CD1c-positive myeloid dendritic cell (primary cell): ENCODE measurements around the gene CPN1.
"Not testable (repeated sequence)": the region's sequence is repeated elsewhere in the genome, so short reads cannot be mapped to it uniquely, and the experiment has no call there.

Experiments
- DNase-seq: peaks from one replicate; pipeline ENCODE4 v3.0.0-alpha.2; 2016; ENCODE audit errors: extremely low spot score

CPN1 gene

GRCh38 chr10:100024748-100025147 is 56.9 kb downstream of the CPN1 start:
- DNase-seq, result no peak

GRCh38 chr10:100022403-100022802 is 59.3 kb downstream of the CPN1 start:
- no peak for DNase-seq

GRCh38 chr10:100021322-100021721 is 60.3 kb downstream of the CPN1 start:
- DNase-seq, result no peak

- DNase-seq, result no peak
Measured at GRCh38 chr10:100020886-100021253, 60.8 kb downstream of the CPN1 start.

GRCh38 chr10:100020142-100020885 is 61.4 kb downstream of the CPN1 start:
- no peak for DNase-seq

- DNase-seq, result no peak
Measured at GRCh38 chr10:100019787-100020141, 61.9 kb downstream of the CPN1 start.

GRCh38 chr10:100014071-100014762 is 67.5 kb downstream of the CPN1 start:
- DNase-seq, result no peak

- DNase-seq, result no peak
Measured at GRCh38 chr10:100013621-100014020, 68.0 kb downstream of the CPN1 start.

GRCh38 chr10:100011906-100012305 is 69.8 kb downstream of the CPN1 start:
- not testable (repeated sequence) for DNase-seq

GRCh38 chr10:100009793-100010676 is 71.6 kb downstream of the CPN1 start, which contains the start of gene DNMBP:
Gene DNMBP, minus strand, starts transcription at chr10:100009947. Its CDS starts 37,823 bp downstream, at chr10:99972124.
- peak; percentile 93 for DNase-seq

GRCh38 chr10:100009283-100009792 is 72.3 kb downstream of the CPN1 start:
- DNase-seq, result peak; percentile 12

GRCh38 chr10:100008708-100009282 is 72.9 kb downstream of the CPN1 start:
- DNase-seq, result no peak

- DNase-seq, result no peak
Measured at GRCh38 chr10:100008142-100008522, 73.5 kb downstream of the CPN1 start.

GRCh38 chr10:100007231-100008141 is 74.2 kb downstream of the CPN1 start:
- DNase-seq, result no peak

GRCh38 chr10:100006243-100006886 is 75.3 kb downstream of the CPN1 start:
- peak; percentile 72 for DNase-seq

- DNase-seq, result no peak
Measured at GRCh38 chr10:100004805-100005510, 76.7 kb downstream of the CPN1 start.

- DNase-seq, result no peak
Measured at GRCh38 chr10:100000109-100000644, 81.5 kb downstream of the CPN1 start.

- DNase-seq, result no peak
Measured at GRCh38 chr10:99999319-100000108, 82.2 kb downstream of the CPN1 start.
